GM10266 (cell line): ENCODE results near the gene SAPCD1.

Experiments used
- DNase-seq: peaks from one replicate; pipeline ENCODE4 v3.0.0; 2012; ENCODE audit errors: extremely low spot score
- TF ChIP-seq, protein P1 (sequence below): IDR thresholded peaks from 2 replicates; pipeline ENCODE4 v1.5.1; 2012; ENCODE audit warnings: mild to moderate bottlenecking, low read depth; ENCODE audit not compliant: control insufficient read depth, insufficient read depth; ENCODE audit errors: missing control alignments

The SAPCD1 gene

DNA sequence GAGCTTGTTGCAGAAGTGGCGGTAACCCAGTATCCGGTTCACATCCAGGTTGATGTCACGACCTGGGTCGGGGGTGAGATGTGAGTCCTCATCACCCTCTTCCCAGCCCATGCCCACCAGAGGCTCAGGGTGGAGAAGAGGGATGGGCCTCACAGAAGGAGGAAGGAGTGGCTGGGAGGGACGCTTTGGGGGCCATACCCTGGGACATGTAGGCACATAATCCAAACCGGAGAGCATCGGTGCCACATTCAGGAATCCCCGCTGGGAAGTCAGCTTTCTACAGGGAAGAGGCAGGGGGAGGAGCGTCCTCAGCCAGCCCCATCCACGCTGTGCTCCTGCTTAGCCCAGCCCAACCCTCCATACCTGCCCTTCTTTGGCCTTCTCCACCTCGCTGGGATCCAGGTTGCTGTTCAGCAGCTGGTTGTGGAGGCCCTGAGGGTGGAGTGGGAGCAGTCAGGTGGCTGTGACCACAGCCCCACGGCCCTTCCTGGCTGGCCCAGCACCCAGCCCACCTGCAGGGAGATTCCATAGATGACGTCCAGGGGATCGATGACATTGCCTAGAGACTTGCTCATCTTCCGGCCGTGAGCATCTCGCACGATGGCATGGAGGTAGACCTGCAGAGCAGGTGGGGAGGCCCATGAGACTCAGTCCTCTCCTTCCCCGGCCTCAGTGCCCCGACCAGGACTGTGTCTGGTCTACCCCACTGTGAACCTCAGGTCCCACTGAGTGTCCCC, 18.2 kb downstream of the SAPCD1 start:
- no peak for DNase-seq
- TF ChIP-seq, protein P1, sequence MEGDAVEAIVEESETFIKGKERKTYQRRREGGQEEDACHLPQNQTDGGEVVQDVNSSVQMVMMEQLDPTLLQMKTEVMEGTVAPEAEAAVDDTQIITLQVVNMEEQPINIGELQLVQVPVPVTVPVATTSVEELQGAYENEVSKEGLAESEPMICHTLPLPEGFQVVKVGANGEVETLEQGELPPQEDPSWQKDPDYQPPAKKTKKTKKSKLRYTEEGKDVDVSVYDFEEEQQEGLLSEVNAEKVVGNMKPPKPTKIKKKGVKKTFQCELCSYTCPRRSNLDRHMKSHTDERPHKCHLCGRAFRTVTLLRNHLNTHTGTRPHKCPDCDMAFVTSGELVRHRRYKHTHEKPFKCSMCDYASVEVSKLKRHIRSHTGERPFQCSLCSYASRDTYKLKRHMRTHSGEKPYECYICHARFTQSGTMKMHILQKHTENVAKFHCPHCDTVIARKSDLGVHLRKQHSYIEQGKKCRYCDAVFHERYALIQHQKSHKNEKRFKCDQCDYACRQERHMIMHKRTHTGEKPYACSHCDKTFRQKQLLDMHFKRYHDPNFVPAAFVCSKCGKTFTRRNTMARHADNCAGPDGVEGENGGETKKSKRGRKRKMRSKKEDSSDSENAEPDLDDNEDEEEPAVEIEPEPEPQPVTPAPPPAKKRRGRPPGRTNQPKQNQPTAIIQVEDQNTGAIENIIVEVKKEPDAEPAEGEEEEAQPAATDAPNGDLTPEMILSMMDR, result no peak

DNA sequence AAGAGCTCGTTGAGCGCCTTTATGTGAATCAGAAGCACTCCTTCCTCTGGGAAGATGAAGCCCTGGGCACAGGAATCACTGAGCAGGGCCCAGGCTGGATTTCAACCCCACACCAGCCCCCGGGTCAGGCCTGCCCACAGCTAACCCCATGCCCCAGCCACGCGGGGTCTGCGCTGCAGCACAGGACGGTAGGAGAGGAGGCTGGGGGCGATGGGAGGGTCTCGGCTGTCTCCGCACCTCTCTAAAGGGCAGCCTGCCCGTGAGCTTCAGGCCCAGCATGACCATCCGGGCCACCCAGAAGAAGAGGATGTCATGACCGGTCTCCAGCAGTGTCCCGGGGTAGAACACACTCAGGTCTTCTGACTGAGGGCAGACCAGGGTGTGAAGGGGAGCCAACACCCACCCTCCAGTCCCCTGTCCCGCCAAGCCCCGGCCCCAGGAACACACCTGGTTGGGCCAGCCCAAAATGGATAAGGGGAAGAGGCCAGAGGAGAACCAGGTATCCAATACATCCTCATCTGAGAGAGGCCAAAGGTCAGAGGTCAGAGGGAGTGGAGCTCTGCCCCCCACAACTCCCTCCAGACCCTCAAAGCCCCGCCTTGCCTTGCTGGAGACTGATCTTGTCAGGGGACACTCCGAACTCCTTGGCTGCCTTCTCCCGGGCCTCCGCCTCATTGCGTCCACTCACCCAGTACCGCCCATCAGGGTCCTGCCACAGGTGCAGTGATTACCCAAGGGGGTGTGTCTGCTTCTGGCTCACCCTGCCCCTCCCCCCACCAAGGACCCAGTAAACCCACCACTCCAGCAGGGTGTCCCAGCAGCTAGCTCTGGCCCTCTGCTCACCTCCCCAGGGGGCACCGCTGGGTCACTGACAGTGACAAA, 19.0 kb downstream of the SAPCD1 start:
- DNase-seq, result no peak
- TF ChIP-seq, protein P1, result no peak

DNA sequence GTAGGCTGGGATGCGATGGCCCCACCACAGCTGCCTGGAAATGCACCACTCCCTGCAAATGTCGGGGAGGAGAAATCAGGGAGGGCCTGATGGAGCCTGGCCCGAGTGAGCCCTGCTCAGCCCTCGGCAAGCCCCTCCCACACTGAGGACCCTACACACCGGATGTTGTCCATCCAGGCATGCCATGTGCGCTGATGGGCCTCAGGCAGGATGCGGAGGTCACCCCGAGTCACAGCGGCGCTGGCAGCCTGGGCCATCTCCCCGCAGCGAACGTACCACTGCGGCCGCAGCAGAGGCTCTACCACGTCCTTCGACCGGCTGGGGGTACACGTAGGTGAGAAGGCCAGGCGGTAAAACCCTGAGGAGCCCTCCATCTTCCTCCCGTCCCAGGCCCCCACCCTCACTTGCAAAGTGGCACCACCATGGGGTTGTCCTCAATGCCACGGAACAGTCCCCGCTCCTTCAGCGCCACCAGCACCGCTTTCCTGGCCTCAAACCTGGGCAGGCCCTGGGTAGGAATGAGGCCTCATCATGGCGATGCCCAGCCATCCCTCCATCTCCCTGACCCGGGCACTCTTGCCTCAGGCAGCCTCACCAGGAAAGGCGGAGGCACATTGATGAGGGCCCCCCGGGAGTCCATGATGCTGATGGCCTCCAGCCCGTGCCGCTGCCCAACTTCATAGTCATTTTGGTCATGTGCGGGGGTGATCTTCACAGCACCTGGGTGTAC, 19.8 kb downstream of the SAPCD1 start:
- no peak for DNase-seq
- TF ChIP-seq, protein P1, result no peak

DNA sequence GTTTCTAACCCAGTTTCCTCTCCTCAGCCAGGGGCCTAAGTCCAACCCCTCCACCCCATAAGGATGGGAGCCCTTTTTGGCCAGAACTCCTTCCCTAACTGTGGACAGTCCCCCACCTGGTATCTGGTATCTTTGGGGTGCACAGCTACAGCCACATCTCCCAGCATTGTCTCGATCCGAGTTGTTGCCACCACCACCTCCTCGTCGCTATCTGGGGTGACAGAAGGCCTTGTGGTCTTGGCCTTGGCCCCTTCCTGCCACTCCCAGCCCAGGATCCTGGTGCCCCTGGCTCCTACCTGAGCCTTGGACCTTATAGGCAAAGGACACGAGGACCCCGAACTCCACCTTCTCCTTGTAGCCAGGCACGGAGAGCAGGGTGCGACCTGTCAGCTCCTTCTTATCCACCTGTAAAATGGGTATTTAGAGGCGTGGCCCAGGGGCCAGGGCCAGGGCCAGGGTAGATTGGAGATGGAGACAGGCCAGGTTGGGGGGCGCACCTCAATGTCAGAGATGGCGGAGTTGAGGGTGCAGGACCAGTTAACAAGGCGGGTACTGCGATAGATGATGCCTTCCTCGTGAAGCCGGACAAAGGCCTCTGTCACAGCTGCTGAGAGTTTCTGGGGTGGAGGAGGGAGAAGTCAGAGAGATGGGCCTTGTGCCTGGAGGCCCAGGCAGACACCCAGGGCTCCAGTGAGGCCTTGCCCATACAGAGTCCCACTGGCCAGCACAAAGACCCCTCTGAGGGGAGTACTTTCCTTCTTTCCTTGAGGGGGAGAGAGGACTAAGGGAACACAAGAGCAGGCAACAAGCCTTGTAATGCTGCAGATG, 21.9 kb downstream of the SAPCD1 start:
- DNase-seq, result no peak
- TF ChIP-seq, protein P1, result no peak

DNA sequence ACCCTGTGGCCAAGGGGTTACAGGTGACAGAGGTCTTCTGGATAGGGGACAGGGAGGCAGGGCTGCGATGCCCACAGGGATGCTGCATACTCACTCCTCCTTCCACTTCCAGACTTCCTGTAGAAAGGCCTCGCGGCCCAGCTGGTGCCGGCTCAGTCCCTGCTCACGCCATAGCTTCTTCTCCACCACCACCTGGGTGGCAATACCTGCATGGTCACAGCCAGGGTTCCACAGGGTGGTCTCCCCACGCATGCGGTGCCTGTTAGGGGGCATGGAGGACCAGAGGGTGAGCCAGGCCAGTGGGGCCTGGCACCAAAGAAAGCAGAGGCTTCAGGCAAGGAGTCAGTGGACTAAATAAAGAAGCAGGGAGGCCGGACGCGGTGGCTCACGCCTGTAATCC, 23.0 kb downstream of the SAPCD1 start:
- TF ChIP-seq, protein P1, result no peak

DNA sequence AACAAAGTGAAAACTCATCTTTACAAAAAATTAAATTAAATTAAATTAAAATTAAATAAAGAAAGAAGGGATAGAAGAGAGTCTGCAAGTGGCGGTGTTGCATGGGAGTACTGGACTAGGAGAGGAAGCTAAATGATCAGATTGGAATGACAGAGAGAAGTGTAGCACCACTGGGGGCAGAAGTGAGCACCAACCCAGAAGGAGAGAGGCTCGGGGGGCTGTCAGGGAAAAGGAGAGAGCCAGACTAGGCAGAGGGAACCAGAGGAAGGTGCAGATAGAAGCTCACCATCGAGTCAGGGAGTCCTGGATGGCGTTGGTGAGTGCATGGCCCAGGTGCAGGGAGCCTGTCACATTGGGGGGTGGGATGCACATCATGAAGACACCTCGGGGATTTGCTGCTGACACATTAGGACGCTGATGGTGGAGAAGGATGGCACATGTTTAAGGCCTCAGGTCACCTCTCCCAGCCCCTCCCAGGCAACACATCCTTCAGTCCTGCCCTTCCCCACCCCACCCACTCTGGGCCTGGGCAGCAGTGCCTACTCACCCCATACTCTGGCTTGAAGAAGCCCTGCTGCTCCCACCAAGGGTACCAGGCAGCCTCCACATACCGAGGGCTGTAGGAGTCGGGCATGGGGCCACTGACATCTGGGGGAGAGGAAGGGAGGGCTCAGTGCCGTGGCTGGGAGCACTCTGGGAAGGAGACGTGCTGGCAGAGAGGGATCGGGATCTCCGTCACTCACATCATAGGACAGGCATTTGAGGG, 29.1 kb downstream of the SAPCD1 start:
- TF ChIP-seq, protein P1, result peak; percentile 59
- DNase-seq, result peak; percentile 64

More for the DNA sequence above, 23.0 kb downstream of the SAPCD1 start:
- no peak for DNase-seq
